MM.1S (cell line): ENCODE data around the gene PTTG1IP.
"Not testable (repeated sequence)": the region's sequence is repeated elsewhere in the genome, so short reads cannot be mapped to it uniquely, and the experiment has no call there.

ENCODE experiments used
- DNase-seq: peaks from one replicate; pipeline ENCODE4 v3.0.0-alpha.2; 2015
- H2AFZ ChIP-seq: fragments of 300-600 bp; sonication (generic); 2 replicates; pipeline ENCODE4 v1.6.0; 2016; ENCODE audit warnings: antibody characterized with exemption, low read length
- H3F3A ChIP-seq: fragments of 300-600 bp; sonication (generic); 2 replicates; pipeline ENCODE4 v1.6.1; 2016; ENCODE audit warnings: mild to moderate bottlenecking, antibody characterized with exemption, low read length, moderate library complexity, mixed read lengths; ENCODE audit not compliant: insufficient read depth
- H3K27ac ChIP-seq: fragments of 300-600 bp; sonication (generic); 2 replicates; pipeline ENCODE4 v1.5.1; 2016; ENCODE audit warnings: mild to moderate bottlenecking, low read length
- H3K27me3 ChIP-seq: fragments of 300-600 bp; sonication (generic); replicated peaks from 2 replicates; pipeline ENCODE4 v1.6.0; 2016; ENCODE audit warnings: low read length; ENCODE audit not compliant: insufficient read depth
- H3K36me3 ChIP-seq: fragments of 300-600 bp; sonication (generic); replicated peaks from 2 replicates; pipeline ENCODE4 v1.6.1; 2016; ENCODE audit warnings: mild to moderate bottlenecking, low read length, mixed read lengths; ENCODE audit not compliant: insufficient read depth
- H3K4me1 ChIP-seq: fragments of 300-600 bp; sonication (generic); 2 replicates; pipeline ENCODE4 v1.6.1; 2016; ENCODE audit warnings: low read length, mixed read lengths
- H3K4me2 ChIP-seq: fragments of 300-600 bp; sonication (generic); 2 replicates; pipeline ENCODE4 v1.6.0; 2016; ENCODE audit warnings: low read depth, low read length
- H3K4me3 ChIP-seq: fragments of 300-600 bp; sonication (generic); 2 replicates; pipeline ENCODE4 v1.5.1; 2016; ENCODE audit warnings: low read length, mixed read lengths
- H3K79me2 ChIP-seq: fragments of 300-600 bp; sonication (generic); 2 replicates; pipeline ENCODE4 v1.6.1; 2016; ENCODE audit warnings: mixed run types, low read length, mixed read lengths
- H3K9ac ChIP-seq: fragments of 300-600 bp; sonication (generic); 2 replicates; pipeline ENCODE4 v1.6.1; 2016; ENCODE audit warnings: low read length, mixed read lengths
- H3K9me2 ChIP-seq: fragments of 300-600 bp; sonication (generic); replicated peaks from 2 replicates; pipeline ENCODE4 v1.6.1; 2016; ENCODE audit warnings: mild to moderate bottlenecking, low read length, mixed read lengths; ENCODE audit not compliant: insufficient read depth
- H3K9me3 ChIP-seq: fragments of 300-600 bp; sonication (generic); replicated peaks from 2 replicates; pipeline ENCODE4 v1.6.1; 2016; ENCODE audit warnings: mild to moderate bottlenecking, low read length, mixed read lengths; ENCODE audit not compliant: insufficient read depth
- H4K20me1 ChIP-seq: fragments of 300-600 bp; sonication (generic); 2 replicates; pipeline ENCODE4 v1.6.1; 2016; ENCODE audit warnings: mild to moderate bottlenecking, low read length, moderate library complexity, mixed read lengths; ENCODE audit not compliant: insufficient read depth
- EZH2 ChIP-seq: fragments of 300-600 bp; sonication (generic); optimal IDR thresholded peaks from 2 replicates; pipeline ENCODE3; 2017; ENCODE audit warnings: low read depth, mild to moderate bottlenecking, antibody characterized with exemption, low read length, mixed read lengths
- EZH2phosphoT487 ChIP-seq: fragments of 300-600 bp; sonication (generic); IDR thresholded peaks from 2 replicates; pipeline ENCODE4 v1.6.1; 2018; ENCODE audit warnings: antibody characterized with exemption, low read length
- TF ChIP-seq, protein P1 (sequence below): fragments of 300-600 bp; sonication (generic); IDR thresholded peaks from 2 replicates; pipeline ENCODE4 v1.5.1; 2016; ENCODE audit warnings: antibody characterized with exemption, low read length, mixed read lengths

PTTG1IP gene

DNA sequence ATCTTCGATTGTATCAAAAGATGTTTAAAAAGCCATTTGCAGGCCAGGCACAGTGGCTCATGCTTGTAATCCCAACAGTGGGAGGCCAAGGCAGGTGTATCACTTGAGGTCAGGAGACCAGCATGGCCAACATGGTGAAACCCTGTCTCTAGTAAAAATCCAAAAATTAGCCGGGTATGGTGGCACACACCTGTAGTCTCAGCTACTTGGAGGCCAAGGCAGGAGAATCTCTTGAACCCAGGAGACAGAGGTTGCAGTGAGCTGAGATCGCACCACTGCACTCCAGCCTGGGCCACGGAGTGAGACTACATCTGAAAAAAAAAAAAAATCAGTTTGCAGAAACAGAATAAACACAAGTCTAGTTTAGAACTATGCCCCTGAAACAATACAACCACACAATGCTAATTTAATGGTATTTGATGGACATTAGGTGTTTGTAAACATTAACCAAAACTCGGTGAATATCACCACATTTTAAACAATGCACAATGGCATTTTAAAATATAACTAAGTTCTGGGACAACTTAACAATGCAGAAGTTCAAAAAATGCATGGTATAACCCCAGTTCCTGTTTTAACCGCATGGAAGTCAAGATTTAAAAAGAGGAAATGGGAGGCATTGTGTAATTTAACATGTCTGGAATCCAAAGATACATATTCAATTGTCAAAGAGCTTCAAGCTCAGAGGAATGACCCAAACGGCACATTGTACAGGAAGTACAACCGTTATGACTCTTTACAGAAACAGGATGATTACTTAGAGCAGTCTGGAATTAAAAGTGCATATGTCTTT, 7.1 kb upstream of the PTTG1IP start:
- Histone ChIP-seq H3K9me3 (no peaks in the 10 kb centered on the region), H3K79me2 (no peaks in the 10 kb centered on the region), H3K4me2 (no peak overlapping the region), H3K9ac (no peak overlapping the region), H3K4me3 (no peak overlapping the region), H3F3A (peaks cover 3% of the 10 kb centered on the region), H3K27ac (no peak overlapping the region), H3K27me3 (peaks cover 77% of the 10 kb centered on the region), H2AFZ (no peak overlapping the region), H3K36me3 (no peaks in the 10 kb centered on the region), H3K4me1 (peaks cover 3% of the 10 kb centered on the region; the same call in 1 of the 2 replicates), H4K20me1 (no peaks in the 10 kb centered on the region), H3K9me2 (no peaks in the 10 kb centered on the region)
- TF ChIP-seq EZH2phosphoT487 (no peak), EZH2 (no peak)
- TF ChIP-seq, protein P1, sequence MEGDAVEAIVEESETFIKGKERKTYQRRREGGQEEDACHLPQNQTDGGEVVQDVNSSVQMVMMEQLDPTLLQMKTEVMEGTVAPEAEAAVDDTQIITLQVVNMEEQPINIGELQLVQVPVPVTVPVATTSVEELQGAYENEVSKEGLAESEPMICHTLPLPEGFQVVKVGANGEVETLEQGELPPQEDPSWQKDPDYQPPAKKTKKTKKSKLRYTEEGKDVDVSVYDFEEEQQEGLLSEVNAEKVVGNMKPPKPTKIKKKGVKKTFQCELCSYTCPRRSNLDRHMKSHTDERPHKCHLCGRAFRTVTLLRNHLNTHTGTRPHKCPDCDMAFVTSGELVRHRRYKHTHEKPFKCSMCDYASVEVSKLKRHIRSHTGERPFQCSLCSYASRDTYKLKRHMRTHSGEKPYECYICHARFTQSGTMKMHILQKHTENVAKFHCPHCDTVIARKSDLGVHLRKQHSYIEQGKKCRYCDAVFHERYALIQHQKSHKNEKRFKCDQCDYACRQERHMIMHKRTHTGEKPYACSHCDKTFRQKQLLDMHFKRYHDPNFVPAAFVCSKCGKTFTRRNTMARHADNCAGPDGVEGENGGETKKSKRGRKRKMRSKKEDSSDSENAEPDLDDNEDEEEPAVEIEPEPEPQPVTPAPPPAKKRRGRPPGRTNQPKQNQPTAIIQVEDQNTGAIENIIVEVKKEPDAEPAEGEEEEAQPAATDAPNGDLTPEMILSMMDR = no peak
- no peak for DNase-seq

DNA sequence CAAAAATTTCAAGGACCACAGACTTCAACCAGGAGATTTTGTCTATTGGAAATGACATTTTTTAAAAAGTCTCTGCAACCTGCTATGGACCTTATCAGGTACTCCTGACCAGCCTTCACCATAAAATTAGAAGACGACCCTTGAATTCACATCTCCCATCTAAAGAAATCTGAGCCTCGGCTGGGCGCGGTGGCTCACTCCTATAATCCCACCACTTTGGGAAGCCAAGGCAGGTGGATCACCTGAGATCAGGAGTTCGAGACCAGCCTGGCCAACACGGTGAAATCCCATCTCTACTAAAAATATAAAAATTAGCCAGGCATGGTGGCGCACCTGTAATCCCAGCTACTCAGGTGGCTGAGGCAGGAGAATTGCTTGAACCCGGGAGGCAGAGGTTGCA, 5.7 kb upstream of the PTTG1IP start:
- H3K27ac ChIP-seq, H3K79me2 ChIP-seq, H2AFZ ChIP-seq, H3K4me3 ChIP-seq, H3K36me3 ChIP-seq, H3K9me2 ChIP-seq, H3K9ac ChIP-seq, H3K4me2 ChIP-seq, H3K9me3 ChIP-seq, DNase-seq, H4K20me1 ChIP-seq: not testable (repeated sequence)
- Histone ChIP-seq H3F3A (peaks cover 17% of the 10 kb centered on the region), H3K27me3 (peaks cover 67% of the 10 kb centered on the region), H3K4me1 (peaks cover 16% of the 10 kb centered on the region)

DNA sequence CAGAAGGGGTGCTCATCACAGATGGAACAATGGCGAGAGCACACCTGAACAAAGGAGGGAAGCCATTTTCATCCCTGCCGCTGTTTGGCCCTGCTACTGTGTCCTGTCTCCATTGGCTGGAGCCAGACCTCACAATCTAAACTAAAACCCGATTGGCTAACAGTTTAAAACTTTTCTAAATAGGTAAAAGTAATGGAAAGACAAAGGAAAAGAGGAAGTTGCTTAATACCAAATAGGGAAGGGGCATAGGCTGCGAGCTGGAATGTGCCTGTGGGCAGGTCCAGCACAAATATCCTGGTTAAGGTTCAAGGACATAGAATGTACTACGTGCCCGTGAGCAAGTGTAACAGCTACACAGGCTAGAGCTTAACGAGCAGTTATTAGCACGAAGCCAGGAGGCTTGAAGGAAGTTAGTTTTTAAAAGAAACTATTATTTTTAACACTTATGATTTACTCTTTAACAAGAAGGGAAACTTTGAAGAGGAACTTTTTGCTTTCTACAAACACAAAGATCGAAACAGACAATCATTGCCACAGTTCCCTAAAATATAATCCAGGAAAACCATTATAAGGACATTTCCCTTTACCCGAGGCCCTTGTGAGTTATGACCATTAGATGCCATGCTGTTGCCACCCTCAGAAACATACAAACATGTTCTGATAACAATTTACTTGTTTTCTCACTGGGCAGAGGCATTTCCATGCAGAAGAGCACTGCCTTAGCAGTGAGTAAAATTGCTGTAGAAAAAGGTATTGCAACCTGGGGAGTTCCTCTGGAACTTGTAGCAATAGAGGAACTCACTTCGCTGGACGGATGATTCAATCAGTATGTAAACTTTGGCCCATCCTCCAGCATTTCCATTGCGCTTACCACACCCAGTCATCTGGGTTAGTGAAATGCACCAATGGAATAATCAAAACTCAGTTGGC, 4.8 kb upstream of the PTTG1IP start:
- H3K27me3 ChIP-seq = peaks cover 58% of the 10 kb centered on the region
- H3K4me2 ChIP-seq = no peak overlapping the region
- no peak overlapping the region for H3K4me3 ChIP-seq
- TF ChIP-seq EZH2 (no peak), EZH2phosphoT487 (no peak)
- TF ChIP-seq, protein P1 = no peak
- H3F3A ChIP-seq = peaks cover 19% of the 10 kb centered on the region
- H3K27ac ChIP-seq = no peak overlapping the region
- no peaks in the 10 kb centered on the region for H3K79me2 ChIP-seq
- no peak overlapping the region for H2AFZ ChIP-seq
- no peaks in the 10 kb centered on the region for H4K20me1 ChIP-seq
- H3K36me3 ChIP-seq = no peaks in the 10 kb centered on the region
- H3K9me2 ChIP-seq = no peaks in the 10 kb centered on the region
- no peak overlapping the region for H3K9ac ChIP-seq
- H3K9me3 ChIP-seq = no peaks in the 10 kb centered on the region
- no peak for DNase-seq
- H3K4me1 ChIP-seq = peaks cover 18% of the 10 kb centered on the region
